HG03354 (cell line): ENCODE measurements around the gene HSD17B12.

ENCODE experiments used
- ATAC-seq: cut with Tn5 transposase; IDR thresholded peaks from one replicate; pipeline ENCODE4 v1.9.1; 2021; ENCODE audit warnings: mild to moderate bottlenecking; ENCODE audit not compliant: unreplicated experiment, poor library complexity, severe bottlenecking

Gene HSD17B12

GRCh38 chr11:43901551-43901950, 221.0 kb downstream of the HSD17B12 start:
- no peak for ATAC-seq

- no peak for ATAC-seq
These were observed 222.5 kb downstream of the HSD17B12 start for GRCh38 chr11:43903078-43903477.

- ATAC-seq, result no peak
These were observed 223.4 kb downstream of the HSD17B12 start for GRCh38 chr11:43903969-43904368.

GRCh38 chr11:43904742-43905535, 224.4 kb downstream of the HSD17B12 start:
- no peak for ATAC-seq

- no peak for ATAC-seq
These were observed 225.3 kb downstream of the HSD17B12 start for GRCh38 chr11:43905813-43906241.
